Daoy (cell line): ENCODE results near the gene PM20D1. TPM values are rescaled to one million over a fixed set of nuclear protein-coding genes. Genes with fewer than 3 reads are reported as not detected.

Experiments
- total RNA-seq: library from RNA; depleted of rRNA; stranded (reverse); fragments of >200 nt; shearing (Covaris generic); gene quantifications from 2 replicates; pipeline ENCODE4 v1.2.3, GENCODE V29; 2014; rRNA removed

Gene PM20D1
- total RNA-seq, 1 experiment from 2014 or later, result not detected

Other genes starting within 250 kb of the PM20D1 start
- gene ELK4, start 218.1 kb downstream of the PM20D1 start, total RNA-seq, result 13.0 and 17.1 TPM in 2 replicates
- 10.5 and 11.8 TPM in 2 replicates for gene SLC45A3, start 169.6 kb downstream of the PM20D1 start, total RNA-seq
- gene NUCKS1, start 100.0 kb downstream of the PM20D1 start, total RNA-seq, result 184 and 191 TPM in 2 replicates
- 9.6 and 10.9 TPM in 2 replicates for gene RAB29, start 74.7 kb downstream of the PM20D1 start, total RNA-seq
- 20.7 and 25.1 TPM in 2 replicates for gene SLC41A1, start 36.9 kb downstream of the PM20D1 start, total RNA-seq
- gene SLC26A9, start 93.3 kb upstream of the PM20D1 start, total RNA-seq, result not detected in 2 replicates
- gene RAB7B, start 153.3 kb upstream of the PM20D1 start, total RNA-seq, result 2.7 and 3.5 TPM in 2 replicates
- gene CTSE, start 173.8 kb upstream of the PM20D1 start, total RNA-seq, result not detected in 2 replicates
- gene RHEX, start 203.0 kb upstream of the PM20D1 start, total RNA-seq, result not detected in 2 replicates